Skeletal muscle satellite cell (primary cell): ENCODE measurements around the gene FSHR.

Experiments used
- H3K27me3 ChIP-seq: 2 replicates; pipeline ENCODE4 v1.7.0; 2013; ENCODE audit warnings: low read length; ENCODE audit not compliant: control insufficient read depth, insufficient read depth
- H3K36me3 ChIP-seq: 2 replicates; pipeline ENCODE4 v1.7.0; 2013; ENCODE audit warnings: mild to moderate bottlenecking, control low read depth, low read length; ENCODE audit not compliant: insufficient read depth
- H3K4me1 ChIP-seq: 2 replicates; pipeline ENCODE4 v1.7.0; 2013; ENCODE audit warnings: low read length; ENCODE audit not compliant: control insufficient read depth, insufficient read depth
- H3K4me2 ChIP-seq: 2 replicates; pipeline ENCODE4 v1.7.0; 2013; ENCODE audit warnings: mild to moderate bottlenecking, low read length
- H3K4me3 ChIP-seq: 2 replicates; pipeline ENCODE4 v1.7.0; 2013; ENCODE audit warnings: low read length
- H3K9ac ChIP-seq: 2 replicates; pipeline ENCODE4 v1.7.0; 2013; ENCODE audit warnings: mild to moderate bottlenecking, low read depth, low read length, moderate library complexity
- H3K9me3 ChIP-seq: replicated peaks from 2 replicates; pipeline ENCODE4 v1.7.0; 2013; ENCODE audit warnings: mild to moderate bottlenecking, control low read depth, low read length

The FSHR gene

GRCh38 chr2:48991415-48992131, 162.7 kb downstream of the FSHR start:
- Histone ChIP-seq H3K36me3 (no peaks in the 10 kb centered on the region), H3K9ac (no peak overlapping the region), H3K4me2 (no peak overlapping the region), H3K9me3 (peaks cover 5% of the 10 kb centered on the region), H3K4me3 (no peak overlapping the region), H3K4me1 (no peaks in the 10 kb centered on the region), H3K27me3 (no peaks in the 10 kb centered on the region)

GRCh38 chr2:48984922-48985321, 169.4 kb downstream of the FSHR start:
- H3K36me3 ChIP-seq: no peaks in the 10 kb centered on the region
- no peaks in the 10 kb centered on the region for H3K9me3 ChIP-seq
- no peaks in the 10 kb centered on the region for H3K4me1 ChIP-seq
- no peaks in the 10 kb centered on the region for H3K27me3 ChIP-seq
- H3K4me2 ChIP-seq: no peak overlapping the region
- no peak overlapping the region for H3K4me3 ChIP-seq
- H3K9ac ChIP-seq: no peak overlapping the region

- H3K4me3 ChIP-seq: no peak overlapping the region
Measured at GRCh38 chr2:48983551-48983950, 170.8 kb downstream of the FSHR start.

GRCh38 chr2:48982887-48983435, 171.4 kb downstream of the FSHR start:
- Histone ChIP-seq H3K27me3 (no peaks in the 10 kb centered on the region), H3K9me3 (no peaks in the 10 kb centered on the region), H3K4me3 (no peak overlapping the region), H3K9ac (no peak overlapping the region), H3K4me2 (no peak overlapping the region), H3K4me1 (no peaks in the 10 kb centered on the region), H3K36me3 (no peaks in the 10 kb centered on the region)

More at GRCh38 chr2:48983551-48983950, 170.8 kb downstream of the FSHR start:
- no peak overlapping the region for H3K9ac ChIP-seq
- H3K9me3 ChIP-seq: no peaks in the 10 kb centered on the region
- H3K4me1 ChIP-seq: no peaks in the 10 kb centered on the region
- H3K4me2 ChIP-seq: no peak overlapping the region
- H3K36me3 ChIP-seq: no peaks in the 10 kb centered on the region
- H3K27me3 ChIP-seq: no peaks in the 10 kb centered on the region

- no peaks in the 10 kb centered on the region for H3K9me3 ChIP-seq
- no peak overlapping the region for H3K4me3 ChIP-seq
- H3K4me1 ChIP-seq: no peaks in the 10 kb centered on the region
- H3K36me3 ChIP-seq: no peaks in the 10 kb centered on the region
- no peaks in the 10 kb centered on the region for H3K27me3 ChIP-seq
- H3K9ac ChIP-seq: no peak overlapping the region
- no peak overlapping the region for H3K4me2 ChIP-seq
Measured at GRCh38 chr2:48980846-48981245, 173.5 kb downstream of the FSHR start.

- Histone ChIP-seq H3K4me1 (no peaks in the 10 kb centered on the region), H3K36me3 (no peaks in the 10 kb centered on the region), H3K4me2 (no peak overlapping the region), H3K4me3 (no peak overlapping the region), H3K9ac (no peak overlapping the region), H3K27me3 (no peaks in the 10 kb centered on the region), H3K9me3 (no peaks in the 10 kb centered on the region)
Measured at GRCh38 chr2:48979691-48980090, 174.6 kb downstream of the FSHR start.

- Histone ChIP-seq H3K4me1 (no peaks in the 10 kb centered on the region), H3K9ac (no peak overlapping the region), H3K36me3 (no peaks in the 10 kb centered on the region), H3K4me3 (no peak overlapping the region), H3K27me3 (no peaks in the 10 kb centered on the region), H3K9me3 (no peaks in the 10 kb centered on the region), H3K4me2 (no peak overlapping the region)
Measured at GRCh38 chr2:48978131-48978530, 176.2 kb downstream of the FSHR start.

GRCh38 chr2:48971801-48972200, 182.5 kb downstream of the FSHR start:
- Histone ChIP-seq H3K4me3 (no peak overlapping the region), H3K4me1 (no peaks in the 10 kb centered on the region), H3K36me3 (no peaks in the 10 kb centered on the region), H3K4me2 (no peak overlapping the region), H3K27me3 (no peaks in the 10 kb centered on the region), H3K9ac (no peak overlapping the region), H3K9me3 (no peaks in the 10 kb centered on the region)

GRCh38 chr2:48968011-48968410, 186.3 kb downstream of the FSHR start:
- H3K36me3 ChIP-seq: no peaks in the 10 kb centered on the region
- no peak overlapping the region for H3K4me3 ChIP-seq
- no peaks in the 10 kb centered on the region for H3K9me3 ChIP-seq
- H3K4me2 ChIP-seq: no peak overlapping the region
- no peaks in the 10 kb centered on the region for H3K4me1 ChIP-seq
- H3K9ac ChIP-seq: no peak overlapping the region
- H3K27me3 ChIP-seq: no peaks in the 10 kb centered on the region

- H3K4me2 ChIP-seq: no peak overlapping the region
- H3K27me3 ChIP-seq: no peaks in the 10 kb centered on the region
- no peaks in the 10 kb centered on the region for H3K4me1 ChIP-seq
- no peak overlapping the region for H3K9ac ChIP-seq
- H3K9me3 ChIP-seq: no peaks in the 10 kb centered on the region
- H3K36me3 ChIP-seq: no peaks in the 10 kb centered on the region
- H3K4me3 ChIP-seq: no peak overlapping the region
Measured at GRCh38 chr2:48965204-48965603, 189.1 kb downstream of the FSHR start.

GRCh38 chr2:48961009-48961408, 193.3 kb downstream of the FSHR start:
- Histone ChIP-seq H3K36me3 (no peaks in the 10 kb centered on the region), H3K9ac (no peak overlapping the region), H3K4me2 (no peak overlapping the region), H3K27me3 (no peaks in the 10 kb centered on the region), H3K4me3 (no peak overlapping the region), H3K4me1 (no peaks in the 10 kb centered on the region), H3K9me3 (no peaks in the 10 kb centered on the region)

- no peaks in the 10 kb centered on the region for H3K36me3 ChIP-seq
- no peaks in the 10 kb centered on the region for H3K9me3 ChIP-seq
- no peaks in the 10 kb centered on the region for H3K4me1 ChIP-seq
- H3K4me3 ChIP-seq: no peak overlapping the region
- H3K4me2 ChIP-seq: no peak overlapping the region
- H3K9ac ChIP-seq: no peak overlapping the region
- no peaks in the 10 kb centered on the region for H3K27me3 ChIP-seq
Measured at GRCh38 chr2:48954935-48955334, 199.4 kb downstream of the FSHR start.
